GM23338 (cell line): ENCODE data around the gene C4A. TPM values are rescaled to one million over a fixed set of nuclear protein-coding genes. Genes with fewer than 3 reads are reported as not detected.
A peak's percentile ranks its signal among the peaks of the same experiment; 100 is the strongest.

Experiments
- ATAC-seq: fragments of 200-7000 bp; cut with Tn5 transposase; 3 replicates; pipeline ENCODE4 v1.9.1; 2020
- DNase-seq: peaks from one replicate; pipeline ENCODE4 v3.0.0-alpha.2; 2015; ENCODE audit warnings: low spot score
- H2AFZ ChIP-seq: fragments of 200-600 bp; sonication (generic); 2 replicates; pipeline ENCODE4 v1.8.0; 2016; ENCODE audit warnings: antibody characterized with exemption, mild to moderate bottlenecking, moderate library complexity
- H3F3A ChIP-seq: fragments of 200-600 bp; sonication (generic); replicated peaks from 2 replicates; pipeline ENCODE4 v1.8.0; 2017; ENCODE audit warnings: antibody characterized with exemption, mixed run types, low read depth
- H3K27ac ChIP-seq: fragments of 200-600 bp; sonication (generic); 2 replicates; pipeline ENCODE4 v1.6.1; 2016; ENCODE audit warnings: low read depth
- H3K27me3 ChIP-seq: fragments of 200-600 bp; sonication (generic); 2 replicates; pipeline ENCODE4 v1.8.0; 2016; ENCODE audit warnings: mild to moderate bottlenecking, mixed run types, moderate library complexity; ENCODE audit not compliant: insufficient read depth
- H3K36me3 ChIP-seq: fragments of 200-600 bp; sonication (generic); 2 replicates; pipeline ENCODE4 v1.8.0; 2016; ENCODE audit warnings: mild to moderate bottlenecking; ENCODE audit not compliant: insufficient read depth
- H3K4me1 ChIP-seq: fragments of 200-600 bp; sonication (generic); 2 replicates; pipeline ENCODE4 v1.8.0; 2016; ENCODE audit warnings: mild to moderate bottlenecking, moderate library complexity; ENCODE audit not compliant: insufficient read depth
- H3K4me2 ChIP-seq: fragments of 200-600 bp; sonication (generic); 2 replicates; pipeline ENCODE4 v1.7.1; 2017; ENCODE audit warnings: mixed run types
- H3K4me3 ChIP-seq: fragments of 200-600 bp; sonication (generic); 2 replicates; pipeline ENCODE4 v1.6.1; 2016; ENCODE audit warnings: mixed run types
- H3K79me2 ChIP-seq: fragments of 200-600 bp; sonication (generic); replicated peaks from 2 replicates; pipeline ENCODE4 v1.8.0; 2017; ENCODE audit warnings: mild to moderate bottlenecking; ENCODE audit not compliant: insufficient read depth
- H3K9me2 ChIP-seq: fragments of 200-600 bp; sonication (generic); 2 replicates; pipeline ENCODE4 v1.8.0; 2017; ENCODE audit not compliant: insufficient read depth
- H4K20me1 ChIP-seq: fragments of 200-600 bp; sonication (generic); replicated peaks from 2 replicates; pipeline ENCODE4 v1.8.0; 2017; ENCODE audit warnings: mild to moderate bottlenecking; ENCODE audit not compliant: insufficient read depth
- H3K27ac Mint-ChIP-seq: 2 replicates; pipeline ENCODE4 v1.8.0; 2020; ENCODE audit warnings: inconsistent platforms, mild to moderate bottlenecking, moderate library complexity, mixed read lengths
- H3K27me3 Mint-ChIP-seq: 3 replicates; pipeline ENCODE4 v1.8.0; 2022; ENCODE audit warnings: low read depth, mild to moderate bottlenecking, moderate library complexity, mixed read lengths, inconsistent platforms; ENCODE audit not compliant: insufficient read depth, poor library complexity
- H3K36me3 Mint-ChIP-seq: 3 replicates; pipeline ENCODE4 v1.8.0; 2021; ENCODE audit warnings: low read depth, mild to moderate bottlenecking, inconsistent platforms, moderate library complexity, mixed read lengths
- H3K4me1 Mint-ChIP-seq: 3 replicates; pipeline ENCODE4 v1.8.0; 2020; ENCODE audit warnings: mild to moderate bottlenecking, inconsistent platforms, mixed read lengths
- H3K4me3 Mint-ChIP-seq: 3 replicates; pipeline ENCODE4 v1.8.0; 2021; ENCODE audit warnings: moderate library complexity, mild to moderate bottlenecking, inconsistent platforms, mixed read lengths
- H3K9me3 Mint-ChIP-seq: 3 replicates; pipeline ENCODE4 v1.8.0; 2020; ENCODE audit warnings: moderate library complexity, mild to moderate bottlenecking, inconsistent platforms, mixed read lengths
- CREB1 ChIP-seq: fragments of 250-450 bp; sonication (Bioruptor Pico); IDR thresholded peaks from 2 replicates; pipeline ENCODE4 v1.5.0; 2020; ENCODE audit warnings: low read depth, mild to moderate bottlenecking, moderate library complexity
- NANOG ChIP-seq: IDR thresholded peaks from 2 replicates; pipeline ENCODE4 v1.6.1; 2016; ENCODE audit warnings: antibody characterized with exemption, borderline replicate concordance
- POLR2AphosphoS5 ChIP-seq: IDR thresholded peaks from 2 replicates; pipeline ENCODE4 v1.6.1; 2016; ENCODE audit warnings: antibody characterized with exemption, low read depth
- REST ChIP-seq: IDR thresholded peaks from one replicate; pipeline ENCODE4 v1.6.1; 2018; ENCODE audit warnings: antibody characterized with exemption; ENCODE audit not compliant: unreplicated experiment
- ZNF114 ChIP-seq: fragments of 250-450 bp; sonication (Bioruptor Pico); IDR thresholded peaks from 2 replicates; pipeline ENCODE4 v1.5.0; 2020; ENCODE audit warnings: mild to moderate bottlenecking, moderate library complexity
- polyA plus RNA-seq: library from polyadenylated mRNA; unstranded; fragments of >200 nt; fragmentation: Nextera tagmentation; extraction: Ambion mirVana; gene quantifications from 2 replicates; pipeline ENCODE4 v1.2.1, GENCODE V29; 2016
- total RNA-seq: library from RNA; depleted of rRNA; stranded (reverse); fragments of >200 nt; shearing (Covaris generic); gene quantifications from 2 replicates; pipeline ENCODE4 v1.2.3, GENCODE V29; 2014
- TF ChIP-seq, protein P1 (sequence below): fragments of 250-450 bp; sonication (Bioruptor Pico); IDR thresholded peaks from 2 replicates; pipeline ENCODE4 v1.5.0; 2020; ENCODE audit warnings: mild to moderate bottlenecking, moderate library complexity

The C4A gene
- total and polyA plus RNA-seq, 2 experiments from 2014 or later, result 0.48 to 0.97 TPM

DNA sequence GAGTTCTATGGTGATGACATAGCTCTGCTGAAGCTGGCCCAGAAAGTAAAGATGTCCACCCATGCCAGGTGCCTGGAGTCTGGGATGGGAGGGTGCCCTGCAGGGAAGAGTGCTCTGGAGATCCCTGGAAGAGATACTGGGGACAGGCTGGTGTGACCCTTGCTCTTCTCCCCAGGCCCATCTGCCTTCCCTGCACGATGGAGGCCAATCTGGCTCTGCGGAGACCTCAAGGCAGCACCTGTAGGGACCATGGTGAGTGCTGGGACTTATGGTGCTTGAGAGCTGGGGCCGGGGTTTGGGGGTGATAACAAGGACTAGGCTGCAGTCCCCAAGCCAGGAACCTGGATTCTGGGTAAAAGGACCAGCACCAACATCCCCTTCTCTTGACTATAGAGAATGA, 38.1 kb upstream of the C4A start:
- no peaks in the 10 kb centered on the region for H3F3A ChIP-seq
- H3K4me2 ChIP-seq, result no peak overlapping the region
- Mint-ChIP-seq H3K27ac (no peak overlapping the region), H3K4me1 (peaks cover 9% of the 10 kb centered on the region), H3K27me3 (peaks cover 26% of the 10 kb centered on the region), H3K36me3 (no peaks in the 10 kb centered on the region; the same call in 2 of the 3 replicates), H3K9me3 (peaks cover 3% of the 10 kb centered on the region; the same call in 1 of the 3 replicates), H3K4me3 (no peak overlapping the region)
- H3K79me2 ChIP-seq, result no peaks in the 10 kb centered on the region
- H2AFZ ChIP-seq, result no peak overlapping the region
- H3K9me2 ChIP-seq, result no peaks in the 10 kb centered on the region
- H4K20me1 ChIP-seq, result no peaks in the 10 kb centered on the region
- no peaks in the 10 kb centered on the region for H3K36me3 ChIP-seq
- H3K27me3 ChIP-seq, result no peaks in the 10 kb centered on the region
- no peak overlapping the region for H3K4me3 ChIP-seq
- no peak overlapping the region for H3K27ac ChIP-seq
- ATAC-seq, result no peak
- no peak for DNase-seq
- H3K4me1 ChIP-seq, result no peaks in the 10 kb centered on the region
- TF ChIP-seq, protein P1, sequence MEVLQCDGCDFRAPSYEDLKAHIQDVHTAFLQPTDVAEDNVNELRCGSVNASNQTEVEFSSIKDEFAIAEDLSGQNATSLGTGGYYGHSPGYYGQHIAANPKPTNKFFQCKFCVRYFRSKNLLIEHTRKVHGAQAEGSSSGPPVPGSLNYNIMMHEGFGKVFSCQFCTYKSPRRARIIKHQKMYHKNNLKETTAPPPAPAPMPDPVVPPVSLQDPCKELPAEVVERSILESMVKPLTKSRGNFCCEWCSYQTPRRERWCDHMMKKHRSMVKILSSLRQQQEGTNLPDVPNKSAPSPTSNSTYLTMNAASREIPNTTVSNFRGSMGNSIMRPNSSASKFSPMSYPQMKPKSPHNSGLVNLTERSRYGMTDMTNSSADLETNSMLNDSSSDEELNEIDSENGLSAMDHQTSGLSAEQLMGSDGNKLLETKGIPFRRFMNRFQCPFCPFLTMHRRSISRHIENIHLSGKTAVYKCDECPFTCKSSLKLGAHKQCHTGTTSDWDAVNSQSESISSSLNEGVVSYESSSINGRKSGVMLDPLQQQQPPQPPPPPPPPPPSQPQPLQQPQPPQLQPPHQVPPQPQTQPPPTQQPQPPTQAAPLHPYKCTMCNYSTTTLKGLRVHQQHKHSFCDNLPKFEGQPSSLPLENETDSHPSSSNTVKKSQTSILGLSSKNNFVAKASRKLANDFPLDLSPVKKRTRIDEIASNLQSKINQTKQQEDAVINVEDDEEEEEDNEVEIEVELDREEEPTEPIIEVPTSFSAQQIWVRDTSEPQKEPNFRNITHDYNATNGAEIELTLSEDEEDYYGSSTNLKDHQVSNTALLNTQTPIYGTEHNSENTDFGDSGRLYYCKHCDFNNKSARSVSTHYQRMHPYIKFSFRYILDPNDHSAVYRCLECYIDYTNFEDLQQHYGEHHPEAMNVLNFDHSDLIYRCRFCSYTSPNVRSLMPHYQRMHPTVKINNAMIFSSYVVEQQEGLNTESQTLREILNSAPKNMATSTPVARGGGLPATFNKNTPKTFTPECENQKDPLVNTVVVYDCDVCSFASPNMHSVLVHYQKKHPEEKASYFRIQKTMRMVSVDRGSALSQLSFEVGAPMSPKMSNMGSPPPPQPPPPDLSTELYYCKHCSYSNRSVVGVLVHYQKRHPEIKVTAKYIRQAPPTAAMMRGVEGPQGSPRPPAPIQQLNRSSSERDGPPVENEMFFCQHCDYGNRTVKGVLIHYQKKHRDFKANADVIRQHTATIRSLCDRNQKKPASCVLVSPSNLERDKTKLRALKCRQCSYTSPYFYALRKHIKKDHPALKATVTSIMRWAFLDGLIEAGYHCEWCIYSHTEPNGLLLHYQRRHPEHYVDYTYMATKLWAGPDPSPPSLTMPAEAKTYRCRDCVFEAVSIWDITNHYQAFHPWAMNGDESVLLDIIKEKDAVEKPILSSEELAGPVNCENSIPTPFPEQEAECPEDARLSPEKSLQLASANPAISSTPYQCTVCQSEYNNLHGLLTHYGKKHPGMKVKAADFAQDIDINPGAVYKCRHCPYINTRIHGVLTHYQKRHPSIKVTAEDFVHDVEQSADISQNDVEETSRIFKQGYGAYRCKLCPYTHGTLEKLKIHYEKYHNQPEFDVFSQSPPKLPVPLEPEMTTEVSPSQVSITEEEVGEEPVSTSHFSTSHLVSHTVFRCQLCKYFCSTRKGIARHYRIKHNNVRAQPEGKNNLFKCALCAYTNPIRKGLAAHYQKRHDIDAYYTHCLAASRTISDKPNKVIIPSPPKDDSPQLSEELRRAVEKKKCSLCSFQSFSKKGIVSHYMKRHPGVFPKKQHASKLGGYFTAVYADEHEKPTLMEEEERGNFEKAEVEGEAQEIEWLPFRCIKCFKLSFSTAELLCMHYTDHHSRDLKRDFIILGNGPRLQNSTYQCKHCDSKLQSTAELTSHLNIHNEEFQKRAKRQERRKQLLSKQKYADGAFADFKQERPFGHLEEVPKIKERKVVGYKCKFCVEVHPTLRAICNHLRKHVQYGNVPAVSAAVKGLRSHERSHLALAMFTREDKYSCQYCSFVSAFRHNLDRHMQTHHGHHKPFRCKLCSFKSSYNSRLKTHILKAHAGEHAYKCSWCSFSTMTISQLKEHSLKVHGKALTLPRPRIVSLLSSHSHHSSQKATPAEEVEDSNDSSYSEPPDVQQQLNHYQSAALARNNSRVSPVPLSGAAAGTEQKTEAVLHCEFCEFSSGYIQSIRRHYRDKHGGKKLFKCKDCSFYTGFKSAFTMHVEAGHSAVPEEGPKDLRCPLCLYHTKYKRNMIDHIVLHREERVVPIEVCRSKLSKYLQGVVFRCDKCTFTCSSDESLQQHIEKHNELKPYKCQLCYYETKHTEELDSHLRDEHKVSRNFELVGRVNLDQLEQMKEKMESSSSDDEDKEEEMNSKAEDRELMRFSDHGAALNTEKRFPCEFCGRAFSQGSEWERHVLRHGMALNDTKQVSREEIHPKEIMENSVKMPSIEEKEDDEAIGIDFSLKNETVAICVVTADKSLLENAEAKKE, result no peak
- TF ChIP-seq POLR2AphosphoS5 (no peak), NANOG (no peak), CREB1 (CRISPR knock-in tag) (no peak)

- H3K4me1 ChIP-seq, result no peaks in the 10 kb centered on the region
- H3K27ac ChIP-seq, result no peak overlapping the region
- Mint-ChIP-seq H3K9me3 (peaks cover 3% of the 10 kb centered on the region; the same call in 1 of the 3 replicates), H3K4me3 (no peak overlapping the region), H3K4me1 (peaks cover 7% of the 10 kb centered on the region), H3K27me3 (peaks cover 26% of the 10 kb centered on the region), H3K36me3 (no peaks in the 10 kb centered on the region; the same call in 2 of the 3 replicates), H3K27ac (no peak overlapping the region)
- H3K36me3 ChIP-seq, result no peaks in the 10 kb centered on the region
- DNase-seq (no peak), ATAC-seq (0 out of 3 replicates have a peak, but pooled peaks have one; percentile 16)
- H3K4me3 ChIP-seq, result no peak overlapping the region
- no peaks in the 10 kb centered on the region for H3F3A ChIP-seq
- no peaks in the 10 kb centered on the region for H3K27me3 ChIP-seq
- no peaks in the 10 kb centered on the region for H3K79me2 ChIP-seq
- H3K4me2 ChIP-seq, result no peak overlapping the region
- H4K20me1 ChIP-seq, result no peaks in the 10 kb centered on the region
- H3K9me2 ChIP-seq, result no peaks in the 10 kb centered on the region
- no peak overlapping the region for H2AFZ ChIP-seq
- TF ChIP-seq ZNF114 (CRISPR knock-in tag), result no peak
- TF ChIP-seq POLR2AphosphoS5, result no peak
- no peak for TF ChIP-seq REST
Measured at GRCh38 chr6:31945154-31945506, 36.7 kb upstream of the C4A start.
